Stimulated activated CD4-positive, alpha-beta T cell treated with anti-CD3 and anti-CD28 coated beads, Interleukin-12 subunit alpha, Interleukin-12 subunit beta, amount 100 ng/mL, for 48 hours (primary cell): ENCODE measurements around the gene CCBE1.
A peak's percentile ranks its signal among the peaks of the same experiment; 100 is the strongest.
"Not testable (repeated sequence)": the region's sequence is repeated elsewhere in the genome, so short reads cannot be mapped to it uniquely, and the experiment has no call there.

ENCODE experiments used
- DNase-seq, 3 donors: peaks; one replicate each; pipeline ENCODE4 v3.0.0-alpha.2; 2020; ENCODE audit warnings: low read depth in 2 of 3, low spot score in 1 of 3

CCBE1 gene

DNA sequence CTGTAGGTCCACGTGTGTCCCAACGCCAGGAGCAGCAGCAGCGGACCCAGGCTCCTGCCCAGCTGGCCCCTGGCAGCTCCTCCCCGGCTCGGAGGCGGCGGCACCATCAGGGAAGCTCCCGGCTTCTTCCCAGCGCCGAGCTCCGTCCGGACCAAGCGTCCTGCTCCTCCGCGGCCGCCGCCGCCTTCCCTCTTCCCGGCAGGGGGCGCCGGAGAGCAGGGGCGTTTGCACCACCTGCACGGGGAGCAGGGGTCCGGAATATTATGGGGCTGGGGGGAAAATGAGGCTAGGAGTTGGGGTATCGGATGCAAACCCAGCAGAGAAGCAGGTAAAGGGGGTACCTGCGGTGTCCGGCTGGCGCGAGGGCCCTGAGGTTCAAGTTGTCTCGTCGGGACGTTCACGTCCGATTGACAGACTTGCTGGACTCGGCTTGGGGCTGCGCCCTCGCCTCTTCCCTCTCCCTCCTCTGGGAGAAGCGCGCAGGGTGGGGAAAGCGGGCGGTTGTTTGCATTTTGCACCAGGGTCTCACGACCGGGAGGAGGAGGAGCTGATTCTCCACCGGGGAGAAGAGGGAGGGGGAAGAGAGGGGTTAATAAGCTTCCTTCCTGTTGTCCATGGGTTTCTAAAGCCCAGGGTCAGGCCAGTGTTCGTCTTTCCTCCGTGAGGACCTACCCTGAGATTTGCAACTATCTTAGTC is at the start of gene CCBE1:
Gene CCBE1, minus strand, starts transcription at position 188 of the 697 bp plus-strand sequence.
- peak; percentile 10 to 54 (median 35) for DNase-seq

DNA sequence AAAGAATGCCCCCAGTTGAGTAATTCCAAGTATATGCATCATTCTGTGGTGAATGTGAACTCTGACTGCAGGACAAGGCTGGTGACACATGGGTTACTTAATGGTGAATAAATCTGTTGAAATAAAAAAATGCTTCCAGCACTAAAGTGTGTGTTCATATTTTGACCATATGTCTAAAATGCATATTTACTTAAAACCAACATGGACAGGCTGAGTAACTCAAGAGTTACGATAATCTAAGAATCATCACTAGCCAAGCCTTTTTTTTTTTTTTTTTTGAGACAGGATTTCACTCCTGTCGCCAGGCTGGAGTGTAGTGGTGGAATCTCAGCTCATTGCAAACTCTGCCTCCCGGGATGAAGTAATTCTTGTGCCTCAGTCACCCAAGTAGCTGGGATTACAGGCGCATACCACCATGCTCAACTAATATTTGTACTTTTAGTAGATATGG is 47.1 kb upstream of the CCBE1 start:
- no peak for DNase-seq

DNA sequence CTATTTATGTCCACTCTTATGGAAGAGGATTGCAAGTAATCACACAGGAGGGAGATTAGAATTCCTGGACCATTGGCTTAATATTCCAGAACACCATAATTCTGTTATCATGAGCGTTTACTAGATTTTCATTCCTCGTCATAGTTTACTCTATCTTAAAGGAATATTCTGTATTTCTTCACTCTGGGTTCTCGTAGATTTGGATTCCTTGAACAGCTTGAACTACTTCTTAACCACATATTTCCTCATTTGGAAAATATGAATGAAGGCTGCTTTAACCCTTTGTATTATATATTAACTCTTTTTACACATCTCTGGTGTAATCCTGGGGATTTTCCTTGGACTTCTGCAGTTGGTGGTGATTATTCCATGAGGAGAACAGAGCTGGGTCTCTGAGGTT is 46.3 kb upstream of the CCBE1 start:
- DNase-seq: no peak

- DNase-seq: no peak
Observed at GRCh38 chr18:59742325-59743111, 45.3 kb upstream of the CCBE1 start.

DNA sequence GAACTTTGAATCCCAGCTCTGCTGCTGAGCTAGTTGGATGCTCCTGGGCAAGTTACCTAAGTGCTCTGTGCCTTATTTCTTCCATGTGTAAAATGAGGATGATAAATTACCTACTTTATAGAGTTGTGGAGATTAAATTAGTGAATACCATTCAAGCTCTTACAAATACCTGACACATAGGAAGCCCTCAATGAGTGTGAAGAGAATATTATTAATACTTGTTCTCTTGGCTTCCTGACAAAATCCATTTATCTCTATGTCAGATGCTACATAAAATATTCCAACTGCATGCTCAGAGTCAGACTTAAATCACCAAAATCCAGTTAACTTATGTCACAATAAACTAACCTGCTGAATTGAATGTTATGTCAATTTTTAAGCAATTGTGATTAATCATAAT is 42.9 kb upstream of the CCBE1 start:
- DNase-seq: no peak

- no peak for DNase-seq
Observed at GRCh38 chr18:59737776-59738300, 40.6 kb upstream of the CCBE1 start.

DNA sequence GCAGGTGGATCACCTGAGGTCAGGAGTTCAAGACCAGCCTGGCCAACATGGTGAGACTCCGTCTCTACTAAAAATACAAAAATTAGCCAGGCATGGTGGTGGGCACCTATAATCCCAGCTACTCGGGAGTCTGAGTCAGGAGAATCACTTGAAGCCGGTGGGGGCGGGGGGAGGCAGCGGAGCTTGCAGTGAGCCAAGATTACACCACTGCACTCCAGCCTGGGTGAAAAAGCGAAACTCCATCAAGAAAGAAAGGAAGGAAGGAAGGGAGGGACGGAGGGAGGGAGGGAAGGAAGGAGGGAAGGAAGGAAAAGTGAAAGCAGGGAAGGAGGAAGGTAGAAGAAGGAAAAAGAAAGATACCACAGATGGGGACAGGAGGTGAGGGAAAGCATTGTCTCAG is 40.1 kb upstream of the CCBE1 start:
- DNase-seq: not testable (repeated sequence)

GRCh38 chr18:59736061-59736460 is 38.8 kb upstream of the CCBE1 start:
- no peak for DNase-seq

DNA sequence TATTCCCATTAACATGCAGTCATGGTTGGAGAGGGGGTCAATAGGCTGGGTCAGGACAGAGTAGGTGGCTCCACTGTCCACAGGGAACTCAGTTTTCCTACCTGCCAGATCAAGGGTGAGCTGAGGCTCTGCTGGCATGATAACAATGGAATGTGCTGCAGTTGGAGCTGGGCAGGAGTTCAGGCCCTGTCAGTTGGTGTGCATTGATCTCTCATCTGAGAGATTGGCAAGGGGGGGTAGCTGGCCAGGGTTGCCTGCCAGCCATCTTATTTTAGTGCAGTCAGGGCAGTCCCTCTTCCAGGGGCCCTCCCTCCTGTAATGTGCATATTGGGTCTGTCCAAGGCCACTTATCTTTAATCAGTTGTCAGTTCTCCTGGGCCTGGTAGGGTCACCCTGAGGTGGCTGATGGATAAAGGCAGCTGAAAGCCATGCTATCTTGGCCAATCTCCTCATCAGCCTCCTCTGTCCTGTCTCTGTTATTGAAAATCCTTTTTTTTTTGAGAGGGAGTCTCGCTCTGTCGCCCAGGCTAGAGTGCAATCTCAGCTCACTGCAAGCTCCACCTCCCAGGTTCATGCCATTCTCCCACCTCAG is 38.1 kb upstream of the CCBE1 start:
- no peak for DNase-seq

DNA sequence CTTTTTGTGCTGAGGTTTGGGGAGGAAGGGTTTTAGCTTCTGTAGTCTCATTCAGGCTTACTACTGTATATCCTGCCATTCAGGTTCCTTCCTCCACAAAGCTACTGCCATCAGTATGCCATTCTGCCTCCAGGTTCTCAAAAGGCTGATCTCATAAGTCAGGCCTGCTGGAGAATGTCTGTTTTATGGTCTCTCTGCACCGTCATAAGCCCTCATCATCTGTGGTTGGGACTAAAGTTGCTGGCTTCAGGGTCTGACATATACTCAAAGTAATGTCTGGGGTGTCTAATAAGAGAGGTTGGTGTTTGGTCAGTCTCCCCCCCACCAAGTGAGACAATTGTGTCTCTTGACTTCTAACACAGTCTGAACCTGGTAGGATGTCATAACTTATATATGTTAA is 36.2 kb upstream of the CCBE1 start:
- DNase-seq: no peak

- no peak for DNase-seq
Observed at GRCh38 chr18:59730896-59731295, 33.7 kb upstream of the CCBE1 start.

GRCh38 chr18:59729781-59730180 is 32.6 kb upstream of the CCBE1 start:
- DNase-seq: no peak

DNA sequence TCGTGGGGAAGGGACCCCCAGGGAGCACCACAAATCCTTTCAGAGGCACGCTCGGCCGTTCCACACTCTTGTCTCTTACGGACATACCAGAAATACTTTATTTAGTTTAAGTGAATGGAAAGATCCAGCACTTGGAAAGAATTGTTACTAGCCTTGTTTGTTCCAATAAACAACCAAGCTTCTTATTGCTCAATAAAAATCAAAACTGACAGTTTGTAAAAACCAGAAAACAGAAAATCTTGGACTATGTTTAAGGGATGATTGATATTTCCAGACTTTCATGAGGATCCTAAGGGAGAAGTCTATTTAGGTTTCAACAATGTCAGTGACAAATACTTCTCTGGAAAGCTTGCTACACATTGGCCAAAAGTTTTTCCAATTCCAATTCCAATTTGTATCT is 31.6 kb upstream of the CCBE1 start:
- no peak for DNase-seq

GRCh38 chr18:59725142-59725541 is 27.9 kb upstream of the CCBE1 start:
- DNase-seq: no peak

DNA sequence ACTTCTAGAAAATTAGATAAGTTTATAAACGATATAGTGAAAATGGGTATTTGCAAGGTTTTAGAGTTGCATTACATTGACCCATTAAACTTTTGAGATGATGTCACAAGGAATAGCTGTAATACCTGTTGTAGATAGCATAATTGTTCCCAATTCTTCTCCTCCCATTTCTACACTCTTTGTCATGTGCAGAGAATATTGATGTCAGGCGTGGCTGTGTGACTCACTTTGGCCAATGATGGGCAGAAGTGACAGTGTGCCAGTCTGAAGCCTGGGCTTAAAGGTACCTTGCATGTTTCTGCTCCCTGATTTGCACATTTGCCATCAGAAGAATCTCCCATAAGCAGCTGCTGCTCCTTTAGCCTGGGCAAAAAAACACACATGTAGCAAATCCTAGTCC is 26.9 kb upstream of the CCBE1 start:
- DNase-seq: no peak

GRCh38 chr18:59721931-59722330 is 24.7 kb upstream of the CCBE1 start:
- no peak for DNase-seq

- no peak for DNase-seq
Observed at GRCh38 chr18:59721211-59721610, 24.0 kb upstream of the CCBE1 start.

- no peak for DNase-seq
Observed at GRCh38 chr18:59719544-59720181, 22.4 kb upstream of the CCBE1 start.

DNA sequence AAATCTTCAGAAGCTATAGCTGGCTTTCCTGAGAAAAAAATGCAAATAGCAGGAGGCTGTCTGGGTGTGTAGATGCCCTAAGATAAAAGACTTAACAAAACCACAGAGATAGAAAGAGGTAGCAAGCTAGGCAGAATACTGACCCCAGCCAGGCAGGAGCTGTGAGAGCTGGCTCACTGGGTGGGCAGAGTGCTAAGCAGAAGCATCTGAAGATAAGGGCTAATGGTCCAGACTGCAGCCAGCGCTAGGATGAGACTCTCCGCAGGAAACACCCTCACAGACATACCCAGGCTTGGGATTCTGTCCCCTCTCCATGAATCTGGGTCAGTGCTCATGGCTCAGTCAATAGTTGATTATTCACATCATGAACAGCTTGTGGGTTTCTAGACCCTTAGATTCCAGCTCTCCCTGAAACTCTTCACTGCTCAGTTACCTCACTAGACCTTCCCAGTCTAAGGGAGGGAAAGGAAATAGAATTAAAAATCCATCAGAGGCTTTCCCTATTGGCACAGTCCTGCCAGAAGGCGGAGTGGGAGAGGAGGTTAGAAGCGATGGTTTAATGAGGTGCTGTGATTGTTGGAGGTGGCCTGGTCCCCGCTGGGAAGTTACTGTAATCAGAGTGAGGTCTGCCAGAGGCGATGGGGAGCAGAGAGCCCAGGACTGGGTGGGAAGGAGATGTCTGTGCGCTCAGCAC is 21.4 kb upstream of the CCBE1 start:
- DNase-seq: no peak

- no peak for DNase-seq
Observed at GRCh38 chr18:59718108-59718463, 20.9 kb upstream of the CCBE1 start.

GRCh38 chr18:59717291-59717690 is 20.1 kb upstream of the CCBE1 start:
- DNase-seq: no peak
